Stimulated activated CD4-positive, alpha-beta T cell treated with anti-CD3 and anti-CD28 coated beads, Interleukin-15, amount 100 ng/mL, for 1 hour (primary cell): ENCODE results near the gene KRT80.

Source experiments
- DNase-seq, 2 donors: peaks; one replicate each; pipeline ENCODE4 v3.0.0-alpha.2; 2020; ENCODE audit warnings: low read depth in 1 of 2, low spot score in 1 of 2

The KRT80 gene

GRCh38 chr12:52156757-52157565, 34.9 kb downstream of the KRT80 start:
- DNase-seq = peak; percentile 51 to 63

- DNase-seq = no peak
Observed at GRCh38 chr12:52156311-52156710, 35.5 kb downstream of the KRT80 start.

- DNase-seq = peak in 1 of 2 donors; percentile 38
Observed at GRCh38 chr12:52155048-52155868, 36.6 kb downstream of the KRT80 start.

- DNase-seq = no peak
Observed at GRCh38 chr12:52152905-52153317, 38.9 kb downstream of the KRT80 start.

- DNase-seq = peak; percentile 61 to 63
Observed at GRCh38 chr12:52151837-52152783, 39.7 kb downstream of the KRT80 start.

- no peak for DNase-seq
Observed at GRCh38 chr12:52151153-52151836, 40.5 kb downstream of the KRT80 start.

GRCh38 chr12:52149651-52150241, 42.1 kb downstream of the KRT80 start:
- no peak for DNase-seq

- DNase-seq = no peak
Observed at GRCh38 chr12:52149182-52149641, 42.6 kb downstream of the KRT80 start.

GRCh38 chr12:52148464-52149181, 43.2 kb downstream of the KRT80 start:
- no peak for DNase-seq

- no peak for DNase-seq
Observed at GRCh38 chr12:52147964-52148463, 43.8 kb downstream of the KRT80 start.

- DNase-seq = no peak
Observed at GRCh38 chr12:52147367-52147963, 44.3 kb downstream of the KRT80 start.

- no peak for DNase-seq
Observed at GRCh38 chr12:52146822-52147366, 44.9 kb downstream of the KRT80 start.

- DNase-seq = no peak
Observed at GRCh38 chr12:52146089-52146821, 45.6 kb downstream of the KRT80 start.

GRCh38 chr12:52145228-52146088, 46.4 kb downstream of the KRT80 start:
- no peak for DNase-seq

GRCh38 chr12:52144512-52145227, 47.1 kb downstream of the KRT80 start:
- DNase-seq = no peak

GRCh38 chr12:52142431-52142830, 49.4 kb downstream of the KRT80 start:
- no peak for DNase-seq
